Esophagus squamous epithelium (tissue), 5 donors: Measurements from ENCODE around the gene DENND6B. TPM values are rescaled to one million over a fixed set of nuclear protein-coding genes. Genes with fewer than 3 reads are reported as not detected.

Experiments
- DNase-seq: peaks from one replicate; lab custom pipeline; 2025; lab: John Stamatoyannopoulos, UW
- H3K27ac ChIP-seq, 4 donors: fragments of 200-600 bp; sonication (generic); one replicate each; pipeline ENCODE4 v1.5.1; 2016 to 2019; ENCODE audit warnings: mild to moderate bottlenecking in 1 of 4
- H3K27me3 ChIP-seq, 4 donors: fragments of 200-600 bp; sonication (generic); 1 replicate in 3 of 4; 2 replicates in 1 of 4; pipeline versions ENCODE4 v1.5.1 to v1.6.0; 2017 to 2021; ENCODE audit warnings: antibody characterized with exemption in 1 of 4
- H3K36me3 ChIP-seq, 3 donors: fragments of 200-600 bp; sonication (generic); one replicate each; pipeline ENCODE4 v1.5.1; 2016 to 2019
- H3K4me1 ChIP-seq, 3 donors: fragments of 200-600 bp; sonication (generic); one replicate each; pipeline ENCODE4 v1.5.1; 2017 to 2019
- H3K4me3 ChIP-seq, 4 donors: fragments of 200-600 bp; sonication (generic); 1 replicate in 3 of 4; 2 replicates in 1 of 4; pipeline ENCODE4 v1.5.1; 2016 to 2019; ENCODE audit warnings: mild to moderate bottlenecking in 2 of 4, moderate library complexity in 1 of 4
- H3K9me3 ChIP-seq, 3 donors: fragments of 200-600 bp; sonication (generic); one replicate each; pipeline ENCODE4 v1.5.1; 2016 to 2019
- POLR2A ChIP-seq, 4 donors: fragments of 450-650 bp; IDR thresholded peaks; one replicate each; pipeline ENCODE4 v1.6.1; 2017; ENCODE audit warnings: antibody characterized with exemption in 4 of 4, mild to moderate bottlenecking in 4 of 4, moderate library complexity in 3 of 4
- WGBS, 2 donors: methylation state at CpG; one replicate each; pipeline ENCODE4 v1.1.5; 2018; 5-methylcytosine and 5-hydroxymethylcytosine counted together
- intact Hi-C: fragments of 100-400 bp; cut with DNase I; formaldehyde crosslinking; loops from one replicate; pipeline ENCODE4 v1.15.0; 2022
- total RNA-seq, 4 donors: library from RNA; depleted of rRNA; stranded (reverse); fragments of >200 nt; gene quantifications; one replicate each; pipeline ENCODE4 v1.1.0, GENCODE V29; 2016
- TF ChIP-seq, protein P1 (sequence below), 6 experiments: fragments of 450-650 bp in 4 of 6; fragments of 200-600 bp in 2 of 6; sonication (generic) in 2 of 6; IDR thresholded peaks; one replicate each; pipeline ENCODE4 v1.5.1; 2016 to 2019; ENCODE audit warnings: antibody characterized with exemption in 6 of 6, mild to moderate bottlenecking in 4 of 6, moderate library complexity in 4 of 6
- donor health status: DM: yes; HTN: yes; CAD: no.

The DENND6B gene
- total RNA-seq, 4 donors from 2014 or later = 0.88 to 3.6 (median 2.9) TPM

DNA sequence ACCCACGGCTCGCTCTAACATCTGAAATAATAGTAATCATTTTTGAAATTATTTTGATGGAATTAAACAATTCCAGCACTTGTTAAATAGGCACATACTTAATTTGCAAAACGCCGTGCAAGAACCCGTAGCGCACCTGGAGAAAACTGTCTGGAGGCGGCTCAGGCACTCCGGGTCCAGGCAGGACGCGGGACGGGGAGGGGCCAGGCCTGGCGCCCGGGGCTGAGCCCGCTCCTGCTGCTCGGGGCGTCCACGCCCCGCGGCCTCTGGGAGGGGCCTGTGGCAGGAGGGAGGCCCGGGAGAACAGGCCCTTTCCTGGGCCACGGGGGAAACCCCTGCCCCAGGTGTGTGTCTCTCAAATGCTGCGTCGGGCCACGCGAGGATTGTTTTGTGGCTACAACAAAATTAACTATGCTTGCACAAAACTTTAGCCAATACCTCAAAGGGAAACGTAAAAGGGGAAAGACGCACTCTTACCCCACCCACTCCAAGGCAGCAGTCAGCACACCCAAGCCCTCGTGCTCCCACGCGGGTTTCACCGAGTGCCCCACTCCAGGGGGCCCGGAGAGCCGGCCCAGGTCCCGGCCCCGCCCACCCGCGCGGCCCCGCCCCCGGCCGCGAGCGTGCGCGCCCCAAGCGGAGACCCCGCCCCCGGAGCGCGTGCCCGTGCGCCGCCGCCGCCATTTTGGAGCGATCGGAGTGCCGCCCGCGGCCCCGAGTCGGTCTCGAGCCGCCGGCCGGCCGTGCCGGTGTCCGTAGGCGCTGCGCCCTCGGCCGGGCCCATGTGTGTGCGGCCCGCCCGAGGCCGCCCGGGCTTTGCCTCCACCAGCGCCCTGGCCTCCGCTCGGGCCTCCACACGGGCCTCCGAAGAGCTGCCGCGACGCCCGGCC is 16.1 kb upstream of the DENND6B start, which contains the start of gene PPP6R2:
Gene PPP6R2, plus strand, starts transcription at position 677 of the 890 bp plus-strand sequence. CDS start 50,582 bp downstream, outside the sequence.
- peak within 1 kb of the TSS; percentile 85 to 96 (median 92) for H3K27ac ChIP-seq
- peak within 1 kb of the TSS; percentile 72 to 98 (median 96) for H3K4me3 ChIP-seq
- peak in 1 of 4 donors; percentile 32 for TF ChIP-seq POLR2A (IDR thresholded peaks at IDR 0.05)
- TF ChIP-seq, protein P1, sequence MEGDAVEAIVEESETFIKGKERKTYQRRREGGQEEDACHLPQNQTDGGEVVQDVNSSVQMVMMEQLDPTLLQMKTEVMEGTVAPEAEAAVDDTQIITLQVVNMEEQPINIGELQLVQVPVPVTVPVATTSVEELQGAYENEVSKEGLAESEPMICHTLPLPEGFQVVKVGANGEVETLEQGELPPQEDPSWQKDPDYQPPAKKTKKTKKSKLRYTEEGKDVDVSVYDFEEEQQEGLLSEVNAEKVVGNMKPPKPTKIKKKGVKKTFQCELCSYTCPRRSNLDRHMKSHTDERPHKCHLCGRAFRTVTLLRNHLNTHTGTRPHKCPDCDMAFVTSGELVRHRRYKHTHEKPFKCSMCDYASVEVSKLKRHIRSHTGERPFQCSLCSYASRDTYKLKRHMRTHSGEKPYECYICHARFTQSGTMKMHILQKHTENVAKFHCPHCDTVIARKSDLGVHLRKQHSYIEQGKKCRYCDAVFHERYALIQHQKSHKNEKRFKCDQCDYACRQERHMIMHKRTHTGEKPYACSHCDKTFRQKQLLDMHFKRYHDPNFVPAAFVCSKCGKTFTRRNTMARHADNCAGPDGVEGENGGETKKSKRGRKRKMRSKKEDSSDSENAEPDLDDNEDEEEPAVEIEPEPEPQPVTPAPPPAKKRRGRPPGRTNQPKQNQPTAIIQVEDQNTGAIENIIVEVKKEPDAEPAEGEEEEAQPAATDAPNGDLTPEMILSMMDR (IDR thresholded peaks at IDR 0.05) = peak in 2 of 6 experiments; percentile 7 to 10
- DNase-seq = no peak
- peaks cover 15 to 35% (median 17%) of the 10 kb centered on the region in 3 donors for H3K4me1 ChIP-seq
- intact Hi-C loops = loop anchor here (2.0 to 5.0 kb wide), 2 partner anchors 66 to 96 kb away; partner anchors contain the start of gene TUBGCP6
- H3K27me3 ChIP-seq = no peaks in the 10 kb centered on the region
- WGBS, 2 donors = 0 to 1% methylated on average over 15 to 20 of the region's 87 CpGs
- H3K36me3 ChIP-seq = no peaks in the 10 kb centered on the region
- no peaks in the 10 kb centered on the region for H3K9me3 ChIP-seq

DNA sequence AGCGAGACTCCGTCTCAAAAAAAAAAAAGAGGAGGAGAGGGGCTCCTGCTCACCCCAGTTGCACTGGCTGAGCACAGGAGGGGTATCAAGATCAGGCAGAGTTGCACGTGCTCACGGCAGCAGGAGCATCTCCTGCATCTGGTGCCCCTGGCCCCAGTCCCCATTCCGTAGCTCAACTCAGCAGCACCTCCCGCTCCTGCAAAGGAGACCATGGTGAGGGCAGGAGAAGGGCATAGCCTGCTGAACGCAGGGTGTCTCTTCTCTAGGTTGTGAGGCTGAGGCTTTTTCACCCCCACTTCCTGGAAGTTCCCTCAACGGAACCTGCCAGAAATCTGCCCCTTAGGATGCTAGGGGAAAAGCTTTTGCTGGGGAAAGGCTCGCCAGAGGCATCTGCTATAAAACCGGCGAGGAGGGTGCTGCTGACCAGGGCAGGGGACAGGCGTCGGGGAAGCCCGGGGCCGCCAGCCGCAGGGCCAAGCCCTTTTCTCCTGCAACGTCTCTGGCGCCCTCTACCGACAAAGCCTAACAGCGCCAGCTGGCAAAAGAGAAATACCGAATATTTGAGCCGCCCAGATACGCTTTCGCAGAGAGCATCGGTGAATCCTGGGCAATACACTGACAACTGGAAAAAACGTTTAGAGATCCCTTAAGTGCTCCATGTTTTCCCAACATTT is 15.3 kb upstream of the DENND6B start:
- H3K27ac ChIP-seq = peak overlapping the region; percentile 85 to 96 (median 92)
- no peaks in the 10 kb centered on the region for H3K27me3 ChIP-seq
- TF ChIP-seq, protein P1 (IDR thresholded peaks at IDR 0.05) = peak; percentile 95 to 99 (median 98)
- no peak for TF ChIP-seq POLR2A (IDR thresholded peaks at IDR 0.05)
- H3K36me3 ChIP-seq = no peaks in the 10 kb centered on the region
- peak overlapping the region; percentile 72 to 98 (median 96) for H3K4me3 ChIP-seq
- 5 to 8% methylated on average over 15 to 18 of the region's 26 CpGs for WGBS, 2 donors
- H3K4me1 ChIP-seq = peaks cover 11 to 27% (median 13%) of the 10 kb centered on the region in 3 donors
- intact Hi-C loops = loop anchor here (2.0 to 5.0 kb wide), 2 partner anchors 65 to 95 kb away; partner anchors contain the start of gene TUBGCP6
- no peak for DNase-seq
- H3K9me3 ChIP-seq = no peaks in the 10 kb centered on the region

DNA sequence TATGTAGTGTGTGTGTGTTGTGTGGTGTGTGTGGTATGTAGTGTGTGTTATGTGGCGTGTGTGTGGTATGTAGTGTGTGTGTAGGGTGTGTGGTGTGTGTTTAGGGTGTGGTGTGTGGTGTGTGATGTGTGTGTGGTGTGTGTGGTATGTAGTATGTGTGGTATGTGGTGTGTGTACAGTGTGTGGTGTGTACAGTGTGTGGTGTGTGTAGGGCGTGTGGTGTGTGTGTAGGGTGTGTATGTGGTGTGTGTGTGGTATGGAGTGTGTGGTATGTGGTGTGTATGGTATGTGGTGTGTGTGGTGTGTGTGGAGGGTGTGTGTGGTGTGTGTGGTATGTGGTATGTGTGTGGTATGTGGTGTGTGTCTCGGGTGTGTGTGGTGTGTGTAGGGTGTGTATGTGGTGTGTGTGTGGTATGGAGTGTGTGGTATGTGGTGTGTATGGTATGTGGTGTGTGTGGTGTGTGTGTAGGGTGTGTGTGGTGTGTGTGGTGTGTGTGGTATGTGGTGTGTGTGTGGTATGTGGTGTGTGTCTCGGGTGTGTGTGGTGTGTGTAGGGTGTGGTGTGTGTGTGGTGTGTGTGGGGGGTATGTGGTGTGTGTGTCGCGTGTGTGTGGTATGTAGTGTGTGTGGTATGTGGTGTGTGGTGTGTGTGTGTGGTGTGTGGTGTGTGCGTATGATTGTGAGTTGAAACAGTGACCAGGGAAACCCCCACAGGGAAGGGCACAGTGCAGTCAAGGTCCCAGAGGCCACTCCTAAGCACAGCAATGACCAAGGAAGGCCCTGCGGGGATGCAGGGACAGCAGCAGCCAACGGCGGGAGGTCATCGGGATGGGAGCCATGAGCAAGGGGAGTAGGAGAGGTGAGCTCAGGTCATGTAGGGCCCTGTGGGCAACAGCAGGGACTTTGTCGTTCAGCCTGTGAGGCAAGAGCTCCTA is 13.4 kb upstream of the DENND6B start:
- no peak for DNase-seq
- Histone ChIP-seq H3K27me3 (no peaks in the 10 kb centered on the region), H3K36me3 (no peaks in the 10 kb centered on the region), H3K9me3 (no peaks in the 10 kb centered on the region), H3K4me1 (peaks cover 6 to 14% (median 7%) of the 10 kb centered on the region in 3 donors), H3K27ac (no peak overlapping the region), H3K4me3 (no peak overlapping the region)
- intact Hi-C loops = loop anchor here (5.0 kb wide), 1 partner anchor 93 kb away; the partner anchor contains the start of gene TUBGCP6
- TF ChIP-seq, protein P1 (IDR thresholded peaks at IDR 0.05) = no peak
- no peak for TF ChIP-seq POLR2A (IDR thresholded peaks at IDR 0.05)
- WGBS, 2 donors = 68 to 77% methylated on average over 10 to 12 of the region's 12 CpGs

DNA sequence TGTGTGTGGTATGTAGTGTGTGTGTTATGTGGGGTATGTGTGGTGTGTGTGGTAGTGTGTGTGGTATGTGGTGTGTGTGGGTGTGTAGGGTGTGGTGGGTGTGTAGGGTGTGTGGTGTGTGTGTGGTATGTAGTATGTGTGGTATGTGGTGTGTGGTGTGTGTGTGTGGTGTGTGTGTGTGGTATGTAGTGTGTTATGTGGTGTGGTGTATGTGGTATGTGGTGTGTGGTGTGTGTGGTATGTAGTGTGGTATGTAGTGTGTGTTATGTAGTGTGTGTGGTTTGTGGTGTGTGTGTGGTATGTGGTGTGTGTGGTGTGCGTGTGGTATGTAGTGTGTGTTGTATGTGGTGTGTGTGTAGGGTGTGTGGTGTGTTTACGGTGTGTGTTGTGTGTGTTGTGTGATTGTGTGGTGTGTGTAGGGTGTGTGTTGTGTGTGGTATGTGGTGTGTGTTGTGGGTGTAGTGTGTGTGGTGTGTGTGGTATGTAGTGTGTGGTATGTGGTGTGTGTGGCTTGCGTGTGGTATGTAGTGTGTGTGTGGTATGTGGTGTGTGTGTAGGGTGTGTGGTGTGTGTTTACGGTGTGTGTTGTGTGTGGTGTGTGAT is 12.1 kb upstream of the DENND6B start:
- peaks cover 6 to 14% (median 7%) of the 10 kb centered on the region in 3 donors for H3K4me1 ChIP-seq

More for the DNA sequence above, 12.1 kb upstream of the DENND6B start:
- no peak for DNase-seq
- H3K4me3 ChIP-seq = no peak overlapping the region
- intact Hi-C loops = no loop called here
- TF ChIP-seq, protein P1 (IDR thresholded peaks at IDR 0.05) = no peak
- no peak for TF ChIP-seq POLR2A (IDR thresholded peaks at IDR 0.05)
- no peak overlapping the region for H3K27ac ChIP-seq
- no peaks in the 10 kb centered on the region for H3K36me3 ChIP-seq
- WGBS, 2 donors = 92 to 97% methylated on average over 4 of the region's 4 CpGs
- H3K9me3 ChIP-seq = no peaks in the 10 kb centered on the region
- H3K27me3 ChIP-seq = no peaks in the 10 kb centered on the region
